Body of pancreas (tissue), 4 donors: ENCODE results near the gene E2F3.

ENCODE experiments used
- CTCF ChIP-seq, 7 experiments: fragments of 450-650 bp in 4 of 7; fragments of 200-600 bp in 3 of 7; sonication (generic) in 3 of 7; IDR thresholded peaks; one replicate each; pipeline ENCODE4 v1.5.1; 2016 to 2019; ENCODE audit warnings: antibody characterized with exemption in 7 of 7
- POLR2A ChIP-seq, 3 donors: fragments of 450-650 bp; IDR thresholded peaks; one replicate each; pipeline ENCODE4 v1.6.1; 2016; ENCODE audit warnings: antibody characterized with exemption in 3 of 3, mild to moderate bottlenecking in 2 of 3

DNA sequence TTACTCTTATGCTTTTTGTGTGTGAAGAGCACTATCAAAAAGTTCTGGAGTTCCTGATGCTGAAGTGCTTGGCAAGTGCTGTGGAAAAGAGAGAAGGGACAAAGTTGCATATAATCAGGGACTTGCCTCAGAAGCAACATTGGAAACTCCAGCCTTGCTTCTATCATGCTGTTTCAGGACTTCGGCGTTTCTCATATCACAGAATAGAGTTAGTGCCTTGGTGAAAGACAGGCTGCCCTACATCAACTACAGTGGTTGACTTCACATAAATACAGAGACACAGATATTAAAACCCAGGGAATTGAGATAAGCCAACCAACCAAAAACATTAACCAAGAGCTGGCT, 96.3 kb downstream of the E2F3 start:
- TF ChIP-seq CTCF (IDR thresholded peaks at IDR 0.05) (no peak), POLR2A (IDR thresholded peaks at IDR 0.05) (no peak)
